DMS 273 (cell line): Measurements from ENCODE around the gene KIF24.
"Not testable (repeated sequence)": the region's sequence is repeated elsewhere in the genome, so short reads cannot be mapped to it uniquely, and the experiment has no call there.

ENCODE experiments used
- DNase-seq: peaks from one replicate; lab custom pipeline; 2025; ENCODE audit not compliant: unreplicated experiment; lab: John Stamatoyannopoulos, UW

The KIF24 gene

DNA sequence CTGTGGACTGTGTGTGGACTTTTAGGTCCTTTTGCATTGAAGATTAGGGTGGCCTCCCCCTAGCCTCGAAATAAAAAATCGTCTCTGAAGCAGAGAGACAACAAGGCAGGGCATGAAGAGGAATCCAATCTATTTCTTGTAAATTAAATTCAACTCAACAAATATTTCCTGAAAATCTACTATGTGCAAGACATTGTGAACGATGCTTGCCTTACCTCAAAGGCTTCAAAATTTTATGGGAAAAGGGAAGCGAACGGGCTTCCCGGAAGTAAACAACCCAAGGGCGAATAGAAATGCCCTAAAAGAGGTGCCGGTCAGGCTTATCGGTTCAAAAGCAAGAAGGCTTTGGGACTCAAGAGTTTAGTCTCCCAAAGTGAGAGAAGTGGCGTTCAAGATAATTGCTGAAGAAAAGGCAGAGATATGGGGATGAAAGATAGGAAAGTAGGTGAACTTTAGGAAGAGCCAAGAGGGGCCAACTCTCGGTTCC lies 525 bp downstream of the KIF24 start:
- peak; percentile 75 for DNase-seq

DNA sequence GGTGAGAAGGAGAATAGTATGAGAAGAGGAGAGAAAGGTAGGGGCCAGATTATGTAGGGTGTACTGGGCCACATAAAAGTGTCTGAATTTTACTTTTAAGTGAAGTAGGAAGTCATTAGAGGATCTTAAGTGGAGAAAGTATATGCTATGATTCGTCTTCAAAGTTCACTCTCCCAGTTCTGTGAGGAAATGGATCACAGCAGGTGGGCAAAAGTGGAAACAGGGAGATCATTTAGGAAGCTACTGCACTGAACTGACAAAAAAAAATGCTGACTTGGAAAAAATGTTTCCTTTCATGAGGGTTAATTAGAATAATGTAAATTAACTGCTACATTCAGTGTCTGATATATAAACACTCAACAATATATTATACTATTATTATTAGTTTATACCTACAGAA lies 2.4 kb downstream of the KIF24 start:
- no peak for DNase-seq

DNA sequence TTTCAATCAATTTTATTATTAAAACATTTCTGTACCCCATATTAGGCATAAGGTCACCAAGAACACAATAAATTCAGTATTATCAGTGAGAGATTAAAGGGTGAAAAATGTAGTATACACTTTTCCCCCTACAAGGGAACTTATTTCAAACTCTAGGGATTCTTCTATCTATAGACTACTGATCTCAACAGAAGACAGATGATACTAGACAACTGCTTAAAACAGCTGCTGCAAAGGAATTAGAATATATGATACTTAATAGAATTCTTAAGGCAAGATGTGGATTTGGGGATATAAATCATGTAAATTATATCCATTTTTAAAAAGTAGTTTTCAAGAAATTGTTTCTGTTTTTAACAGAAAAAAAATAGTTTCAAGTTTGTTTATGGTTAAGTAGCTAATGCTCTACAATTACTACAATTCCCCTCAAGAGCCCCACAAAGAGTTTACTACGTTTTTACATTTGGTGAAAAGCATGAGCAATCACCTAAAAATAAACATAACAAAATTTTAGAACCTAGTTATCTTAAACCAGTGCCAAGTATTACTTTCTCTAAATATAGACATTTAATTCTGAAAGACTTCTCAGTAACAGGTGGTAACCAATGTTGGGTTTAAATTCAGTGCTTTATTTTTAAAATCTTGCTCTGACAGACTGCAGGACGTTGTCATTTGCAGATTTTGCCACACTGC lies 6.0 kb downstream of the KIF24 start:
- no peak for DNase-seq

DNA sequence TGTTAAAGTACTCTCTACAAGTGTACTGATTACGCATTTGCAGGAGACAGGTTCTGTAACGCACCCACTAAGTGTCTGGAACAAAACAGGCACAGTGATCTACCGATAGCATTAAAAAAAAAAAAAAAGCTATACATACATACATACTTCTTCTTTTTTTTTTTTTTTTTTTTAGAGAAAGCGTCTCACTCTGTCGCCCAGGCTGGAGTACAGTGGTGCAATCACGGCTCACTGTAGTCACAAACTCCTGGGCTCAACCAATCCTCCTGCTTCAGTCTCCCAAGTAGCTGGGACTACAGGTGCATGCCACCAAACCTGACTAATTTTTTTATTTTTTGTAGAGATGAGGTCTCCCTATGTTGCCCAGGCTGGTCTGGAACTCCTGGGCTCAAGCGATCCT lies 7.6 kb downstream of the KIF24 start:
- no peak for DNase-seq

DNA sequence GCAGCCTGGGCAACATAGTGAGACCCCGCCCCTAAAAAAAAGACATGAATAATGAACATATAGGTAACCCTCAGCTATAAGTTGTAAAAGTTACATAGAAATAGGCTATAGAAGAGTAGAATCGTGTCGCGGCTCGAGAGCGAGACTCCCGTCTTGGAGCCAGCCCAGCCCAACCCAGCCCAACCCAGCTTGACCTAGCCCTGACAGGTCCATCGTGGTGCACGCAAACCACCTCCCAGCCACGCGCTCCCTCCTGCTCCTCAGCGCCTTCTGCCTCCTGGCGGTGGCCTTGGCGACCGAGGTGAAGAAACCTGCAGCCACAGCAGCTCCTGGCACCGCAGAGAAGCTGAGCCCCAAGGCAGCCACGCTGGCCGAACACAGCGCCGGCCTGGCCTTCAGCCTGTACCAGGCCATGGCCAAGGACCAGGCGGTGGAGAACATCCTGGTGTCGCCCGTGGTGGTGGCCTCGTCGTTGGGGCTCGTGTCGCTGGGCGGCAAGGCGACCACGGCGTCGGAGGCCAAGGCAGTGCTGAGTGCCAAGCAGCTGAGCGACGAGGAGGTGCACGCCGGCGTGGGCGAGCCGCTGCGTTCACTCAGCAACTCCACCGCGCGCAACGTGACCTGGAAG lies 10.8 kb downstream of the KIF24 start:
- DNase-seq = no peak

DNA sequence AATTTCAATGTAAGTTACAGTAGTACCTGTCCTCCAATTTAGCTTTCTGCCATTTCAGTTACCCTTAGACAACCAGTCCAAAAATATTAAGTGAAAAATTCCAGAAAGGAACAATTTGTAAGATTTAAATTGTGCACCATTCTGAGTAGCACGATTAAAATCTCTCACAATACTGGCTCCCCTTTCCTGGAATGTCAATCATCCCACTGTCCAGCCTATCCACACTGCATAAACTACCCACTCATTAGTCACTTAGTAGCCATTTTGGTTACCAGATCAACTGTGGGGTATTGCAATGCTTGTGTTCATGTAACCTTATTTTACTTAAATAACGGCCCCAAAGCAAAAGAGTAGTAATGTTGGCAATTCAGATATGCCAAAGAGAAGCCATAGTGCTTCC lies 11.6 kb downstream of the KIF24 start:
- no peak for DNase-seq

DNA sequence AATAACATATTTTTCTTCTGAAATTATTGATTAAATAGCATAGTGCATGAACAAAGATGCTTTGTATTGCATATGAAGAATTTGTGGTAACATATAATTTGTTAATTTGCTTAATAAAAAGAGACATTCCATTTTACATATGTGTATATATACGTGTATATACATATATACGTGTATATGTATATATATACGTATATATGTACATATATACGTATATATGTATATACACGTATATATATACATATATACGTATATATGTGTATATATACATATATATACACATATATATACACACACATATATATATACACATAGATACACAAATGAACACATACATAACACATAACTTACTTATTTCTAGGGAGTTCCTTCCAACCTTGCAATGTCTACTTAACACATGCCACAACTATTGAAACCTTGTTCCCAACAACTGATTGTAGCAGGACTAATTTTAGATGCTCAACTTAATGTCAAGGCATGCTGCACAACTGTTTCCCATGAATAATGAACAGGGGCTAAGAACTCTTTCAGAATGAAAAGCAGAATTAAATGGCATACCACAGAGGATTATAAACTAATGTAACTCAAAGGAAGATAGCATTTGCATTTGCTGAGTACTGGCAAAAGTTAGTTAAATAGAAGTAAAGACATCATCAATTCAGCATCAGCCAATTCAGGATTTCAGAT lies 17.4 kb downstream of the KIF24 start:
- no peak for DNase-seq

DNA sequence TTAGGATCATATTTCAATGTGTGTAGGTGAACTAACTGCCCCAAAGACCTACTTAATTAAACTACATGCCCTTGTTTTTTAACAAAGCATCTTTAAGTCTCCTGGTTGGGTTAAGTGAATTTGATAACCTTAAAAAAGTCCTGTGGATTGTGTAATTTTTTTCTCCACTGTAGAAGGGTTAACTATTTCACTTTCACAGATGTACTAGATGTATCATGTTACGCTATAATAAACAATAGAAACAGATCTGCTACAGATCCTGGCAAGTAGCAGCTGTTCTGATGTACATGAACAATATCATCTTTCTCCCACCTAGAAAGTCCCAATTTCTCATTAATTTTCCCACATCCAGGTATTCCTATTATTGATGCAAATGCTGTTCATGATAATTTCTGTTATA lies 18.9 kb downstream of the KIF24 start:
- peak; percentile 22 for DNase-seq

DNA sequence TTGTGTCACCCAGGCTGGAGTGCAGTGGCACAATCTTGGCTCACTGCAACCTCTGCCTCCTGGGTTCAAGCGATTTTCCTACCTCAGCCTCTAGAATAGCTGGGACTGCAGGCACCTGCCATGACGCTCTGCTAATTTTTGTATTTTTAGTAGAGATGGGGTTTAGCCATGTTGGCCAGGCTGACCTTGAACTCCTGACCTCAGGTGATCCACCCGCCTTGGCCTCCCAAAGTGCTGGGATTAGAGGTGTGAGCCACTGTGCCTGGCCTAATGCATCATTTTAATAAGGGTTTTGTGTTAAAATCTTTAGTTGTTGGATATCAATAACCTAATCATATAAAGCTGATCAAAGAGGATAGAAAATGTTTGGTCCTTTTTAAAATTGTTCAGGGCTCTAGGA lies 20.8 kb downstream of the KIF24 start:
- DNase-seq = not testable (repeated sequence)

DNA sequence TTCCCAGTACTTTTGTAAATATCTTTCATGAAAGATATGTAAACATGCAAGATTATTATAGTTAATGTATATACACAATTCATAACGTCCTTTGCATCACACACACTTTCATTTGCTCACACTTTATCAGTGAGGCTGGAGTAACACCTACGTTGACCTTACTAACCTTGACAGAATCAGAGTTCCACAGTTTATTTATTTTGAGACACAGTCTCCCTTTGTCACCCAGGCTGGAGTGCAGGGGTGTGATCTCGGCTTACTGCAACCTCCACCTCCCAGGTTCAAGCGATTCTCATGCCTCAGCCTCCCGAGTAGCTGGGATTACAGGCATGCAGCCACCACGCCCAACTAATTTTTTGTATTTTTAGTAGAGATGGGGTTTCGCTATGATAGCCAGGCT lies 28.0 kb downstream of the KIF24 start:
- DNase-seq = not testable (repeated sequence)

DNA sequence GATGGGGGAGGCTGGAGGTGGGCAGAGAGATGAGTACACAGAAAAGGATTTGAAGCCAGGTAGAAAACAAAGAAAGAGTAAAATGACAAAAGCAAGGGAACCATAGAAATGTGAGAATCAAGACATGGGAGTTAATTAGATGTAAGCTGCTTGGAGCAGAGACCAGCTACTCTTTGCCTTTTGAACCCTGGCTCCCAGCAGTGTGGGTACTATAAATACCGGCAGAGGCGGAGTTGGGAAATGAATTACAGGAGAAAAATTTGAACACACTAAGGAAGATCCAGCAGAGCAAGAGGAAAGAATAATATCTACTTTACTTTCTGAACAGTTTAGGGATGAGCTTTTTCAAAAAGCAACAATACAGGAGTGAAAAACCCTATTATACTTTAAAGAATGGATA lies 36.5 kb downstream of the KIF24 start:
- no peak for DNase-seq

DNA sequence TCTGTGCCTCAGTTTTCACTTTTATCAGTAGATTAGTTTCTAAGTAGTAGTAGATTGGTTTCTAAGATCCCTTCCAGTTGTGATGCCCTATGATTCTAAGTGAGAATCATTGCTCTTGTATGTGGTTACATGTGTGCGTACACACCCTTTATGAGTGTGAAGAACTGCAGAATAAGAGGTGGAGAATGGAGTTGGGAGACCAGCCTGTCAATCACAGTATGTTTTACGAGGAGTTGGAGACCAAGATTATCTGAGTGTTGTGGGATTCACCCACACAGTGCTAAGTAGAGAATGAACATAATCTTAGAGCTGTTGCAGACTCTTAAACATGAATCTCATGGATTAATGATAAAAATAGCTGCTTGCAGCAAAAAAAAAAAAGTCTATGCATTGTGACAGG lies 37.6 kb downstream of the KIF24 start:
- no peak for DNase-seq

DNA sequence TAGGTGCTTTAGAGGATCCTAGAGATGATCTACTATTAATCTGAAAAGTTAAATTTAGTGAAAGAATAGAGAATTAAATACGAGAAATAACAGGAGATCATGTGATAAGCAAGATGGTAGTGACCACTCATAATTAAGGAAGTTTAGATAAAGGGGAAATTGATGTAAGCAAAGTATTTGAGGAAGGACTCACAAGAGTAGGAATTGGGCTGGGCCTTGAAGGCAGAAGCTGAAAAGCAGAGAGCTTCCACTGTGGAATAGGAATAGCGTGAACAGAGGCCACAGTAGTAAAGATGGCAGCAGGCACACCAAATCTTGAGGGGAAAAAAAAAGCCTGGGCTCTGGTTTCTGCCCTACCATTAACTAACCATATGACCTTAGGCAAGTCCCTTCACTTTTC lies 38.0 kb downstream of the KIF24 start:
- no peak for DNase-seq

DNA sequence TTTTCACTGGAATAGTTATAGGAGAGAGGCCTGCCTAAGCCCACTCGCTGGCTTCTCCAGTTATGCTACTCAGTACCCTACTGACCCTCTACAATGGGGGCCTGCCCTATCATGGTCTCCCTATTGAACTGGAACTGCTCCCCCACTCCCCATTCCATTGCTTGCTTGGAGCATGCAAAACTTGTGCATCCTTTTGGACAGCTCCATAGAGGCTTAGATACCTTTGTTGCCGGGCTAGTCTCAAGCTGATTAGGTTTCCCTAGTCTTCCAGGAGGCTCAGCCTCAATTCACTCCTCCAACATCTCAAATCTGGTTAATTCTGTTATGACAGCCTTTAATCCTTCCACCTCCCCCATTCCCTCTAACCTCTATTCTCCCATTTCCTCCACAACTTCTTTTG lies 39.9 kb downstream of the KIF24 start:
- DNase-seq = no peak

DNA sequence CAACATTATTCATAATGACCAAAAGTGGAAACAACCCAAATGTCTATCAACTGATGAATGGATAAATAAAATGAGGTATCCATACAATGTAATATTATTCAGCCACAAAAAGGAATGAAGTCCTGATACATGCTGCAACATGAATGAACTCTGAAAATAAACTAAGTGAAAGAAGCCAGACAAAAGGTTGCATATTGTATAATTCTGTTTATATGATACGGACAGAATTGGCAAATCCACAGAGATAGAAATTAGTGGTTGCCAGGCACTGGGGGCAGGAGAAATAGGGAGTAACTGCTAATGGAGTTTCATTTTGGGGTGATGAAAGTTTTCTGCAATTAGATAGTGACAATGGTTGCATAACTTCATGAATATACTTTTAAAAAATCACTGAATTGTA lies 47.0 kb downstream of the KIF24 start:
- DNase-seq = no peak

DNA sequence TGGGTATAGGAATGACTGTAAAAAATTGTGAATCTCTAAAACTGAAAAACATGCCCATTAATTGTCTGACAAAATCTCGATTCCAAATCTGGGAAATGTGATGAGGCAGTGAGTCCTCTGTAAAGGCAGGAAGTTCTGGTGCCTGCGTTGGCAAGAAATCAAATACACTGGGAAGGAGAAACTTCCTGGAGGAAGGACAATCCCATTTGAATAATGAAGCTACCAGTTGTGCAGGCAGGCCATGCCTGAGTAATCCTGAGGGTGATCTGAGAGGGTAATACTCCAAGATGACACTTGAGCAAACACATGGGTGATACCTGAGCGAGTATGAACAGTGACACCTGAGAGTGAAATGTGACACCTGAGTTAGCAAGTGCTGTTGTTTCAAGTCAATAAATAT lies 49.7 kb downstream of the KIF24 start:
- no peak for DNase-seq
